ENCODE results near the gene C1QTNF1. TPM values are rescaled to one million over a fixed set of nuclear protein-coding genes. Genes with fewer than 3 reads are reported as not detected.

The C1QTNF1 gene
- polyA plus RNA-seq, 1 of the 3 experiments (the other 2 are of a cell fraction): 14.3 TPM

- CTCF ChIA-PET: interaction anchor here (0.6 to 11.1 kb wide), 31 partner anchors 10 to 395 kb away, joined by 3 to 133 read pairs (median 4); partner anchors contain the start of gene LGALS3BP
- H4K20me1 ChIP-seq (ENCODE audit: insufficient read depth): peaks cover 31% of the 10 kb centered on the region
- peaks cover 8% of the 10 kb centered on the region for H3F3A ChIP-seq (replicated peaks; ENCODE audit: insufficient read depth)
- H3K4me2 ChIP-seq: no peak overlapping the region
- H3K9me2 ChIP-seq: no peaks in the 10 kb centered on the region
- no peaks in the 10 kb centered on the region for H3K9me3 ChIP-seq
- H3K4me1 ChIP-seq (ENCODE audit: control insufficient read depth in 1 of 2, insufficient read depth in 2 of 2, low read depth in 1 of 2, low read length in 1 of 2): peaks cover 0 to 10% of the 10 kb centered on the region in 2 experiments; a peak in 1 of 4 replicates
- H3K9ac ChIP-seq: no peak overlapping the region
- H3K4me3 ChIP-seq (ENCODE audit: low read depth in 2 of 2, low read length in 1 of 2): no peak overlapping the region; a peak in 1 of 4 replicates
- DNase-seq: peak; percentile 94
- POLR2A ChIA-PET: no interaction called here
- H2AFZ ChIP-seq (ENCODE audit: low read depth): no peak overlapping the region
- WGBS (ENCODE audit: low lambda C conversion rate): 77% methylated on average over 45 of the region's 49 CpGs
- no peak overlapping the region; a peak in 1 of 4 replicates for H3K27ac ChIP-seq (ENCODE audit: low read depth in 2 of 2, low read length in 1 of 2)
- peaks cover 34% of the 10 kb centered on the region; the same call in 1 of the 2 replicates for H3K79me2 ChIP-seq (ENCODE audit: insufficient read depth)
- H3K27me3 ChIP-seq (ENCODE audit: insufficient read depth): no peaks in the 10 kb centered on the region
- H3K36me3 ChIP-seq (replicated peaks in 1 of 2; ENCODE audit: control insufficient read depth in 1 of 2, insufficient read depth in 2 of 2, low read length in 1 of 2): peaks cover 52 to 76% of the 10 kb centered on the region in 2 experiments
- TF ChIP-seq RXRA (IDR thresholded peaks at IDR 0.05; ENCODE audit: borderline replicate concordance, low read depth): no peak
- TF ChIP-seq RCOR1 (IDR thresholded peaks at IDR 0.05; ENCODE audit: low read length): no peak
- TF ChIP-seq POLR2AphosphoS5 (IDR thresholded peaks at IDR 0.05; ENCODE audit: low read depth, low read length): no peak
- TF ChIP-seq CHD2 (IDR thresholded peaks at IDR 0.05; ENCODE audit: low read length, partially characterized antibody): no peak
- TF ChIP-seq FOSL2 (IDR thresholded peaks at IDR 0.05; ENCODE audit: borderline replicate concordance, low read depth): no peak
- no peak for TF ChIP-seq EZH2phosphoT487 (IDR thresholded peaks at IDR 0.05; ENCODE audit: borderline replicate concordance, low read depth)
- no peak for TF ChIP-seq TCF12 (IDR thresholded peaks at IDR 0.05)
- TF ChIP-seq SIN3A (IDR thresholded peaks at IDR 0.05; ENCODE audit: borderline replicate concordance, low read depth, low read length): no peak
- no peak for TF ChIP-seq FOXJ3 (CRISPR knock-in tag; IDR thresholded peaks at IDR 0.05)
- no peak for TF ChIP-seq USF1 (IDR thresholded peaks at IDR 0.05; ENCODE audit: borderline replicate concordance, low read depth)
- no peak for TF ChIP-seq NFIC (IDR thresholded peaks at IDR 0.05; ENCODE audit: borderline replicate concordance)
- peak; percentile 68 for TF ChIP-seq SMC3 (IDR thresholded peaks at IDR 0.05; ENCODE audit: low read depth, low read length)
- no peak for TF ChIP-seq IRF3 (IDR thresholded peaks at IDR 0.05; ENCODE audit: low read depth, low read length)
- TF ChIP-seq MEF2A (IDR thresholded peaks at IDR 0.05; ENCODE audit: borderline replicate concordance, low read depth): no peak
- TF ChIP-seq USF2 (IDR thresholded peaks at IDR 0.05; ENCODE audit: borderline replicate concordance, low read depth, low read length): no peak
- no peak for TF ChIP-seq ZBTB33 (IDR thresholded peaks at IDR 0.05; ENCODE audit: borderline replicate concordance, low read depth)
- no peak for TF ChIP-seq MXI1 (IDR thresholded peaks at IDR 0.05; ENCODE audit: low read depth, low read length)
- TF ChIP-seq RAD21 (IDR thresholded peaks at IDR 0.05; ENCODE audit: low read length): peak; percentile 71
- TF ChIP-seq TAF1 (IDR thresholded peaks at IDR 0.05; ENCODE audit: borderline replicate concordance, low read depth, low read length): no peak
- no peak for TF ChIP-seq RFX5 (IDR thresholded peaks at IDR 0.05; ENCODE audit: low read length)
- TF ChIP-seq PBX3 (IDR thresholded peaks at IDR 0.05): no peak
- no peak for TF ChIP-seq MAX (IDR thresholded peaks at IDR 0.05; ENCODE audit: low read depth)
- TF ChIP-seq GATA2 (CRISPR knock-in tag; IDR thresholded peaks at IDR 0.05): no peak
- no peak for TF ChIP-seq YY1 (IDR thresholded peaks at IDR 0.05; ENCODE audit: low read depth)
- TF ChIP-seq FOXM1 (IDR thresholded peaks at IDR 0.05; ENCODE audit: low read depth): no peak
- TF ChIP-seq CTCF (IDR thresholded peaks at IDR 0.05): peak; percentile 98
Observed at GRCh38 chr17:78993241-78993956, 30.6 kb upstream of the C1QTNF1 start.

Measured in SK-N-SH (cell line).